Stimulated activated CD4-positive, alpha-beta T cell treated with anti-CD3 and anti-CD28 coated beads, Interleukin-12 subunit alpha, Interleukin-12 subunit beta, amount 100 ng/mL, for 24 hours (primary cell): Measurements from ENCODE around the gene LRRFIP1.
"Not testable (repeated sequence)": the region's sequence is repeated elsewhere in the genome, so short reads cannot be mapped to it uniquely, and the experiment has no call there.

Source experiments
- DNase-seq, 2 experiments: peaks; one replicate each; pipeline ENCODE4 v3.0.0-alpha.2; 2020; ENCODE audit warnings: low read depth in 2 of 2

Gene LRRFIP1

DNA sequence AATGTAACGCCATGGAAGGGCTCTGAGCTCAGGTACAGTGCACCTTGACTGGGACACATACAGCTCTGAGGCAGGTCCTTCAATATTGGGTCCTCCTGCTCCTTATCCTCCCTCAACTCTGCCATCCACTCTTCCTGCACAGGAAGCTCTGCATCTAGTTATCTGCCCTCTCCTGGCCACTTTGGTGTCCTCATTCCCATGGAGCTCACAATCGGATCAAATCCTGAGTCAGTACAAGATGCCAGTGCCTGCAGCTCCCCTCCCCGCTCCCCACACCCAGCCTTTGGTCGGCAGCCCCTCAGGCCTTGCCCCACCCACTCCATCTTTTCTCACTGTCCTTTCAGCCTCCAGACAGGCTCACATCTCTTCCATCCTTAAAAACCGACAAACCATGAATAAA is 58.0 kb downstream of the LRRFIP1 start:
- no peak for DNase-seq

DNA sequence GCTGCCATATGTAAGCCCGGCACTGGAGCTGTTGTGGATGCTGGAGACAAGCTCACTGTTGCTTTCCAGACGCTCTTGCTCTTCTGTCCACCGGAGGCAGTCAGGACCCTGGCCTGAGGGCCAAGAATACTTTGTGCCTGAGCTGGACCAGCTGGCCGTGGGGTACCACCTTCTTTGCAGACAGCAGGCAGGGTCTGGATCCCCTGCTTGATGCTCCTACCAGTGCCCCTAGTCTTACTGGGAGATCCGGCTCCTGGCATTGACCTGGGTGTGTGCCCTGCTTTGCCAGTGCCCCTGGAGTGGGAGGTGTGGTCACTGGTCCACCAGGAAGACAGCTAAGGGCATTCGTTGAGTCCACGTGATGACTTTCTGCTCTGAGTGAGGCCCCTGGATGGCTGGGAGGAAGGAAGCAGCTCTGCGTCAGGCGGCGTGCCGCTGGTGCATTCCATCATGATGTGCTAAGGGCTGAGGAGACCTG is 59.3 kb downstream of the LRRFIP1 start:
- no peak for DNase-seq

DNA sequence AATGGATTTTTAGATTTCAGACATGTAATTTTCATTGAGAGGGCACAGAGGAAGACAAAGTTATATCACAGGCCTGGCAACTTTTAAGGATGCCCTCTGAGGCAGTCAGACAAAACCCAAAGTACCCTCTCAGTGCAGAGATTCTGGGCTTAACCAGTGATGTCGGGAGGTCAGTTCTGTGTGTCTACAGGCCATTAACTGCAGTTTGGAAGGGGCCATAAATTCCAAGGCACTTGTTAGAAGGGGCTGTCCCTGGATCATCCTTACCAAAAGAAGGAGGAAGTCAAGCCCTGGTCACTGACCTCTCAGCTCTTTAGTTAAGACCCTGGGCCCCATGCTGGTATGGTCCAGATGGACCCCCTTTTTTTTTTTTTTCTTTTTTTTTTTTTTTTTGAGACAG is 60.7 kb downstream of the LRRFIP1 start:
- no peak for DNase-seq

DNA sequence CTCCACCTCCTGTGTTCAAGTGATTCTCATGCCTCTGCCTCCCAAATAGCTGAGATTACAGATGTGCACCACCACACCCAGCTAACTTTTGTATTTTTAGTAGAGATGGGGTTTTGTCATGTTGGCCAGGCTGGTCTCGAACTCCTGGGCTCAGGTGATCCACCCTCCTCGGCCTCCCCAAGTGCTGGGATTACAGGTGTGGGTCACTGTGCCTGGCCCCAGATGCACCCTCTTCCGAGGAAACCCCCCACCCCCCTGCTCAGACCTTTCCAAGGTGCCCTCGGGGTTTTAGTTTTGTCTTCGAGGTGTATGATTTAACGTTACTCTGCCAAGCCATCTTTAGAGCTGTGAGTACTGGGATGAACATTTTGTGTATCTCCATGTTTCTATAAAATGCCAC is 61.2 kb downstream of the LRRFIP1 start:
- not testable (repeated sequence) for DNase-seq

DNA sequence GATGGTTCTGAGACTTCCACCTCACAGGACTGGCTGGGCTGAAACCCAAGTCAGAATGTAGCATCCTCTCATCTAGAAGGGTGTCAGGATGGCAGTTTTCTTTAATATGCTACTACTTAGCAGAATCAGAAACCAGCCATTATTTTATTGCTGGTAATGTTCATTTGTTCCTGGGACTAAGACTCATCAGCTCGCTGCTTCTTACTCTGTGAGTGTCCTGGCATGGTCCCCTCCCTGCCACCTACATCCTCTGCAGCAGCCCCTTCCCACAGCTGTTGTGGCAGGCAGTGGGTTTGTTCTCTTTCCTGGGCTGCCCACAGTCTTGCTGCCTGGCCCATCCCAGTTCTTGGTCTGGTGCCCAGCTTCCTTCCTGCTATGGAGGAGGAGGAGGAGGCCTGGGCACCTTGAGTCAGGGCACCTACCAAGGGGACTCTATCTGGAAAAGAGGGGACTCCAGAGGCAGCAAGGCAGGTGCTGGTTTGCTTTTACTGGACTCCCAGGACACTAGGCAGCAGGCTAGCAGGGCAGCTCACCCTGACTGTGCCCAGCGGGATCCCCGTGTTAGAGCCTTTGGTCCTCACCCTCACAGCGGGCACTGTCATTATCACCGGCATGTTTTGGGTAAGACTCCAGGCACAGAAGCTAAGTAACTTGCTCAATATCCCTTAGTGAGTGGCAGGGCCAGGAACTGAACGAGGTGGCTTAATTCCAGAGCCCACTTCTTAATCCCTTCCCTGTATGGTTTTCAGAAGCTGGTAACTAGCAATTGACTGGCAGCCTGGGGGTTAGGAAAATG is 62.1 kb downstream of the LRRFIP1 start:
- DNase-seq, result no peak

DNA sequence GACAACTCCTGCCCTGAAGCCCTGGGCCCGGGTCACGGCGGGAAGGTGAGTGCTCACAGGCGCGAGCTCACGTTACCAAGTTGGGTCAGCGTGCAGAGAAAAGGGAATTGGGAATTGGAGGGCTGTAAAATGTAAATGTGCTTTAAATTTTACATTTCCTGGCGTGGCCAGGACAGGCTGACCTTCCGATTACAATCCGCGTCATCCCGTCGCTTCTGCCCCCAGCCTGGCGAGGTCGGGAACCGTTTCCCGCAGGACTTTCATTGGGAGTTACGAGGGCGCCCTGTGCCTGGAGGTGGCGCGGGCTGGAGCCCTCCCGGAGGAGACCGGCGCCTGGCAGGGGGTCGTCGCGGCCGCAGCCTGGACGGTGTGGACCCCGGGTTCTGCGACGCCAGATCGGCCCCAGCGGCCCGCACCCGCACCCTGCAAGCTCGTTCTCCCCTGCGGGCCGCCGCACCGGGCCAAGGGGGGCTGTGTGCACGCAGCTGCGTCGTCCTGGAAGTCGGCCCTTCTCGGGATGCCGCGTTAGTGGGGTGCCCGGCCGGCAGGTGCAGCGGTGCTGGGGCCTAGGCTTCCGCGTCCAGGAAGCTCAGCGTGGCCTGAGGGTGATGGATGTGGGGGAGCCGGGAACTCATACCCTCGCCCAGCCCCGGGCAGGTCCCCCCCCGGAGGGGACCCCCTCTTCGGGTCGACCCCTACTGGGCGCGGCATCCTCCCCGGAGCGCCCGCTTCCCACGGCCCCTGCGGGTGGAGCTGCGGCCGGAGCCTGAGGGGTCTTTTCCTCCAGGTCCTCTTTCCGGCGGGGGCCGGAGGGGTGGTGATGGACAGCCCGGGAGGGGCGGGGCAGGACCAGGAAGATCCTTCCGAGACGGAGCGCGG is 63.9 kb downstream of the LRRFIP1 start:
- no peak for DNase-seq

DNA sequence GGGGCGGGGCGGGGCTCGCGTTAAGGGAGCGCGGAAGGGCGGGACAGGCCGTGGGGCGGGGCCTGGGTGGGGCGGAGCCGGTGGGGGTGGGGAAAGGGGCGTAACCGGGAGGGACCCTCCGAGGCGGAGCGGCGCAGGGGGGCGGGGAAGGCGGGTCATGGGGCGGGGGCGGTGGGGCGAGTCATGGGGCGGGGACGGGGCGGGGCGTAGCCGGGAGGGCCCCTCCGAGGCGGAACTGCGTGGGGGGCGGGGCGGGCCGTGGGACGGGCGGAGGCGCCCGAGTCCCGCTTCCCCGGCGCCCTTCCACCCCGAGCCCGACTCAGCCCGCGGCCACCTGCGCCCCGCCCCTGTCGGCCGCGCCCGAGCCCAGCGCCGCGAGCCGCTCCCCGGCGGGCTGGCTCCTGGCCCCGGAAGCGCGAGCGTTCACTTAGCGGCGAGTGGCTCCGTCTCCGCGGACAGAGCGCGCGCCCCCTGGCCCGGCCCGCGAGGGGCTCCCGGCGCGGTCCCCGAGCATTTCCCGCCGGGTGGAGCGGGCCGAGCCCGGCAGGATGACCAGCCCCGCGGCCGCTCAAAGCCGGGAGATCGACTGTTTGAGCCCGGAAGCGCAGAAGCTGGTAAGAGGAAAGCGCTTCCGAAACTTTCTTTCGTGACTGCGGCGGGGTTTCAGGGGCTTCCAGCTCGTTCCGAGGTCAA is 64.7 kb downstream of the LRRFIP1 start:
- peak; percentile 90 for DNase-seq

DNA sequence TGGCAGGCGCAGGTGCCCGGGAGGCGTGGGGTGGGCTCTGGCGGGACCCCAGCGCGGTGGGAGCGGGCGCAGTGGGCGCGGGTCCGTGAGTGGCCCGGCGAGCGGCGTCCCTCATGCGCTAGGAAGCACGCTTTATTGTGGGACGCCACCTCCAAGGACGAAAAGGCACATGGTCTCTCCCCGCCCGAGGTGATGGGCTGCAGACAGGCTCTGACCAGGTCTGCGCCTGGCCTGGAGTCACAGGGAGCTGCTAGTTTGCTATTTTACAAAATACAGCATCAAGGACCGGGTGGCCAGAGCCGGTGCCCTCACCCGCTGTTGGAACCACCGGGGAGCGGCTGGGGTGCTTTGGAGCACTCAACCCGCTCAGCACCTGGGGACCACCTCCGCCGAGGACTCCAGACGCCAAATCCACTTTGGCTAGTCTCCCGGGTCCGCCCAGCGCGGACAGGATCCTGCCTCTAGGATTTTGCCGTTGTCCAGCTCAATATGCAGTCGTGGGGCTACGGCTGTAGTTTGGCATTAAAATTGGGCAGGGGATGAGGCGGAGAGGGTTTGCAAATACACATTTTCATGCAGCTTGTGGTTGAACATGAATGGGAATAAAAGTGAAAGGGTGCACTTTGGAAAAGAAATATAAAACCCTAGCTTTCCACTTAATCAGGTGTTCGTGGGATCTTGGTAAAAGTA is 65.4 kb downstream of the LRRFIP1 start:
- no peak for DNase-seq

DNA sequence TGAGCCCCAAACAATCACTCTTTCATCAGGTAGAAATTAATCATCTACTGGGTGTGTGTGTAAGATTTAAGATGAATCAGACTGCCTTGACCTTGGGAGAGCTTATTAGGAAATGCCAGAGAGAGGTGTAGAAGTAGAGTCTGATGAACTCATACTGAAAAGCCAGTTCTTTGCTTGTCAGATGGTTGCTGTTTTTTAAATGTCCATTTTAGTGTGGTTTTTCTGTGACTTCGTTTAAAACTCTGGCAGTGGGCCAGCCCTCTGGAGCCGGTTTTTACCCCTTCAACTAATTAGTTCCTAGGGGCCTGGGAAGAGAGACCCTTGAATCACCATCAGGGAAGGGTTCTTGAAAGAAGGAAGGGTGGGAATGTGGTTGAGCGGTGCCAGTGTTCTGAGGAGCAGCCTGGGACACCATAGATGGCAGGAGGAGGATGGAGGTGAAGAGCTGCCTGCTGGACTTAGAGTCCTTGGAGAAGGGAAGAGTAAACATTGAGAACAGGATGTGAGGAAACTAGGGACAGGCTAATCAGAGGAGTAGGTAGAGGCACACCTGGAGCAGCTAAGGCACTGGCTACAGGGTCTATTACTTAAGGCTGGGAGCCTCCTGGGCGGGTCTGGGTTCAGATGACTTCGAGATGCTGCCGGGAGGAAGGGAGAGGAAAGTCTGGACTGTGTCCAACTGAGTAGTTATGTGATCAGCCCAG is 66.1 kb downstream of the LRRFIP1 start:
- no peak for DNase-seq

DNA sequence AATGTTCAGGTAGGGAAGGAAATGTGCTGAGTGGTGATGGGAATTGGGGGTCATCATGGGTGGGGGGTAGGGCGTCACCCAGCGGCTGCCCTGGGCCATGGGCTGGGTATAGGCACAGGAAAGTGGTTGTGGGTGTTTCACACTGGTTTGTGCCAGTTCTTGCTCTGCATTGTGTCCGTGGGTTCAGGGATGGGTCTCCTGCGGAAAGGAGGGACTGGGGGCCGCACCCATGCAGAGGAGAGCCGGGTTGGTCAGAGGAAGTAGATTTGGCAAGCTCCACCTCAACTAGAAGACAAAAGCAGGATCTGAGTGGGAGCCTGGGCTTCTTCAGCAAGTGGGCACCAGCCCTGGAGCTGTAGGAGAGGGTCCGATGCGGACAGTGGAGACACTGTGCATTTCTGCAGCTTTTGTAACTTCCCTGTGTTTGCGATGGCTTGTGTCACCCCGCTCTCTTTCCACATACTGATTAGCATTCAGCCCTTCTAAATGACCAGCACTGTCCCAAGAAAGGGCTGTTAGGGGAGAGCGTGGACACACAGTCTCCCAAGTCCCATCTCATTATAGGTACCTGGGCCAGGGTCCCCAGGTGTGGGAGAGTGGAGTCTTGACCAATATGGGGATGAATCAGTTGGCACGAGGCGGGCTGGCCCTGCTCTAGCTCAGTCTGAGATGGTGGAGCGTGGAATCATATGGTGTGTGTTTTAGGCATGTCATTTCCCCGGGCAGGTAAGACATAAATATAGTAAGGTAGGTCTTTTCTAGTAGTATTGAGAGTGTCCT is 67.2 kb downstream of the LRRFIP1 start:
- DNase-seq, result no peak

DNA sequence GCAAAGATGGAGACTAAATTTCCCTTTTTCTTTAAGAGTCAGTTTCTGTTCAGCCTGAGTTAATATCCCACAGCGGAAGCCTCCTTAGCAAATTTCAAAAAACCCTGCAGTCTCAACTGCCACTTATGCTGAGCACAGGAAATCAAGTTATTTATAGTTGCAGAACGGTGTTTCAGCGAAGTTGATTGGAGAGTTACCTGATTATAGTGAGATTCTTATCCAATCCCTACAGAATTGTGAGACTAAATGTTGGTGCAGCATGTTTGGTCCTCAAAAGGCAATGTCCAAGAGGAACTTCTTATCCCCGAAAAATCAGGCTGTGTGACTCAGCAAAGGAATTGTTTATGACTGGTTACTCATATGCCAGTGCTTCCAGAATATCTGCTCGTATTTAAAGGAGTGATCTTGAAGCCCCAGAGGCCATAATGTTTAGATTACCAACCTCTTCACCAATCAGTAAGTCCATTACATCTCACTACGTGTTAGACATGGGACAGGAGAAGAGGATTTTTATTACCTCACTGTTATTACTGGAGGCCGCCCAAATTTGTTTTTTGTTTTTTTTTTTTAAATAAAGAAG is 67.9 kb downstream of the LRRFIP1 start:
- no peak for DNase-seq

DNA sequence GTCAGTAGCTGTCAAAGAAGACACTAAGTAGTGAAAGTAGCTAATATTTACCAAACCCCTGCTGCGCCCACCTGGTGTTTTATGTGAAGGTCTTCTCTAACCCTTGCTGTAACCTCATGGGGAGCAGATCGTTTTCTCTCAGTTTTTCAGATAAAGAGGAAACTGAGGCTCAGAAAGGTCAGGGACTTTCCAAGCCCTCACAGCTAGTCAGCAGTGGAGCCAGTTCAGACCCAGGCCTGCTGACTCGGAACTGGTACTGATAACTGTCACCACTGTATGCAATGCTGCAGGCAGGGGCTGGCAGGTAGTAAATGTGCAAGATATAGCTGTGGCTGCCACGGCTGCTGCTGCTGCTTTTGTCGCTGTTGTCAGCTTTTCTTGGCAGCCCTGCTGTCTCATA is 69.1 kb downstream of the LRRFIP1 start:
- no peak for DNase-seq

DNA sequence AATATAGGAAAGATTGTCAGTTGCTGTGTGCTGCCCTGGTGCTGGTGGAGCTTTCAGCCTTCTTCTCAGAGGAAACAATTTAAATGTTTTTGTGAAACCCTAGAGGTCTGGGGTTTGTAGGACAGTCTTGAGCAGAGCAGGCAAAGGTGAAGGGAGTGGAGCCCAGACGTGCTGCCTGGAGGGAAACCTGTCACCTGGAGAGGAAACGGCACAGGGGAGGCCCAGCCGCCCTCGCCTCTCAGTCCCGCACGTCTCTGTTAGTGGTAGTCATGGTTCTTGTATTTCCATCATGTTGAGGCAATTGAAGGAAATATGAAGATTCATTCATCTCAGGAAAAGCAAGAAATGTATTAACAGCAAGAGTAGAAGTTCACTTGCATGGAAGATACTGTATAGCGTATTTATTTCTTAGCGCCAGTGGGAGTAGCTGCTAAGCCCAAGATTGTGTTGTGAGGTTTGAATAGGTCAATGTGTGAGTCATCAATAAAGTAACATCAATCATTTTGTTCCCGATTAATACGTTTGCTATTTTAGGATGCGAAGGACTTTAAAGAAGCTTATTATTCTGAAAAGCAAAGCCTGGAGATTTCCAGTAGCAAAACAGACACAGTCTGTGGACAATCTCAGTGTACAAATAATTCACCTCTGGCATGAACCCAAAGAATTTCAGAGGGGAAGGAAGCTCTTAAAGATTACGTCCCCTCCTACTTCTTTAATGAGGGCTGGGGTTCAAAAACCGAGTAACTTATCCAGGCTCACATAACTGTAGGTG is 70.4 kb downstream of the LRRFIP1 start:
- DNase-seq, result no peak

DNA sequence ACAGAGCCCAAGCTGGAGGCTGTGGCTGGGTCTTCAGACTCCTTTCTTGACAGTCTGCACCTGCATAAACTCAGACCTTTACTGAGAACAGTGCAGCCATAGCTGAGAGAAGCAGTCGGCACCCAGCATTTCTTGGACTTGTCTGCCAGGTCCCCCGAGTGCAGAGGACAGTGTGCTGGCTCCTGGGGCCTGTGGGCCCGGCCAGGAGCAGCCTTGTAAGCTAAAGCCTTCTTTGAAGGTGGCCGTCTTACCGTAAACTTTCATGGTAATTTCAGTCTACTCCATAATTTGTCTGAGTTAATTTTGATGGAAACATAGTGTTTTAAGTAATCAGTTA is 70.9 kb downstream of the LRRFIP1 start:
- no peak for DNase-seq

DNA sequence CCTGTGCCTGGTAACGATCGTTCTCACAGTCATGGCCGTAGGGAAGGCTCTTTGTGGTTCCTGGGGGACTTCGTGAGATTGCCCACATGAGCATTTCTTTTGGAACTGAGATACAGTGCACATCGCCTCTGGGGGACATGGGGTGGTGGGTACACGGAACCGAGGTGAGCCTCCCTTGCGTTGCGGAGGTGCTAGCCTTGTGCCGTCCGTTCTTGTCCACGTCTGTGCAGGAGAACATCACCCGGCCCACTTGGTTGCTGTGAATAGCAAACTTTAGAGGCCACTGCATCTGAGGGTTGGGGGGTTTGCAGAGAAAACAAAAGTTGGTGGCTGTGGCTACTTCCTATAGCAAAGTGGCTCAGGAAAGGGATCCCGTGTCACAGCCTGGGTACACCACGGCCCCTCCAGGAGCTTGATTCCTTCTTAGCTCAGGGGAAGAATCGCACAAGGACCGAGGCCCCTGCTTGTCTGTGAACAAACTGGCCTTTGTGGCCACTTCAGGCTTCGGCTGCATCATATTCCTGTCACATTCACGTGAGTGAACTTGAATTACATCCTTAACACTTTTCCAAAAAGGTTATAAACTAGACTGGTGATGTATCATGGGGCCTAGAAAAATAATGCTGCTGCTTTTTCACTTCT is 72.6 kb downstream of the LRRFIP1 start:
- no peak for DNase-seq

DNA sequence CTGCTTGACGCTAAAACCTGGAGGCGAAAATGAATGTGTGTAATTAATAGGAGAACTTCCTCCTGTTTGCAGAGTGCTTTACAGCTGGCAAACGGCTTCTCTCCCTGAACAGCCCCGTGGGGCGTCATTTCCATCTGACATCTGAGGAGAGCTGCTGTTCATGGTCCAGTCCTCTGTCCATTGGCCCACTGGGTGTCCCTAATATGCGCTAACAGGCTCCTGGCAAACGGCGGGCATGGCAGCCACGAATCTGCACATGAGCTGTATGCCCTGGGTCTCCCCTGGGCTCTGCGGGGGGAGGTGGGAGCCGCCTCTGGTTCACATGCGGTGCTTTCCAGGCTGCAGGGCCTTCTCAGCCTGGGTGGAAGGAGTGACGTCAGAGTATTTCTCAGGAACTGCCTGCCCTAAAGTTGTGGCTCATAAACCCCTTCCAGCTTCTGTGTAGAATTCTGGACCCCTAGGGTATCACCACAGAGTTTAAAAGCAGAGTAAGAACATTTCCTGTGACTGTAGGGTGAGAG is 73.2 kb downstream of the LRRFIP1 start:
- DNase-seq, result peak; percentile 56 to 76

DNA sequence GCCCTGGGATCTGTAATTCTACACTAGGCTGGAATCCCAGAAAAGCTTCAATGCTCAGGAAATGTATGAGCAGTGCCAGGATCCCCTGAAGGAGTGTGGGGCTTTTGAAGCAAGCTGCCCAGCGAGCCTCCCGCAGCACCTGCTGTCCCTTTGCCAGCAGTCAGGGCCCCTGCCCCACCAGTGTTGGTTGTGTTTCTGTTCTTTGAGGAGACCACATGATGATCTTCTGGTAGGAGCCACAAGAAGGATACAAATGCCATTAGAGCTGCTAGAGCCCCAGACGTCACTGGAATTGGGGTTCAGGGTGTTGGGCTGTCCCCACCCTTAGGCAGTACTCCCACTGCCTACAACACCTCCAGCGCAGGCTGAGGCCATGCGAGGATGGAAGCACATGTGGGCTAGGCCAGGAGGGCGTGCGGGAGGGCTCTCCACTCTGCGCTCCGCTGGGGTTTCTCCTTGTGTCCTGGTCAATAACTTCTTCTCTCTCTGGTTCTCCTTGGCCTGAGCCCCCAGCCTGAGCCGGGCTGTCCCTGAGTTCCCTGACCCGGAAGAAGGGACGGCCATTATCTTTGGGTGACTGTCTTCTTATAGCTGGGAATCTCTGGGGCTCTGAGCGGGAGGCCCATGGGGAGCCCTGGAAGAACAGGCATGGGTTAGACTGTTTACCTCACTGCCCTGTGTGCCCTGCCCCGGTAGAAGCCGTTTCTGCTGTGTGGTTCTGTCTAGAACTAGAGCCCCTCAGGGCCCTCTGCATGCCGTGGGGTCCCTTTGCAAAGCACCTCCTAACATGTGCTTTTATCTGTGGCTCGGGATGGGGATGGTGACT is 73.9 kb downstream of the LRRFIP1 start:
- DNase-seq, result no peak
